HG02610 (cell line): ENCODE data around the gene PTGES2.
"Not testable (repeated sequence)": the region's sequence is repeated elsewhere in the genome, so short reads cannot be mapped to it uniquely, and the experiment has no call there.

ENCODE experiments used
- ATAC-seq: cut with Tn5 transposase; IDR thresholded peaks from one replicate; pipeline ENCODE4 v1.9.1; 2021; ENCODE audit warnings: mild to moderate bottlenecking, moderate library complexity; ENCODE audit not compliant: unreplicated experiment

PTGES2 gene

GRCh38 chr9:128092199-128092977 is 35.1 kb downstream of the PTGES2 start:
- no peak for ATAC-seq

DNA sequence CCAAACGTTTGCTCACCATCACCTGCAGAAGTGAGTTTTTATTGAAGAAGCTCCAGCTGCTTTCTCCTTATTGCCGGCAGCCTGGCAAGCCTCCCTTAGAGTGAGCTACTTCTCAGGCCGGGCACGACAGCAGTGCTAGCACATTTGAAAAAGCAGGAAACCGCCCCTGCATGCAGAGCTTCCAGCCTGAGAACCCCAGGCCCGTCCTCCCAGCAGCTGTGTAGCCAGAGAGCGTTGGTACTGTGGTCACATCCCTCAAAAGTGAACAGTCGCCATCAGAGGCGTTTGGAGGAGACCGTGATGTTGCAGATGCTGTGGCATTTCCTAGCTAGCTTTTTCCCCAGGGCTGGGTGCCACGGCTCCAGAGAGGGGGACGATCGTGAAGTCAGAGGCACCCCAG is 36.0 kb downstream of the PTGES2 start:
- ATAC-seq = no peak

DNA sequence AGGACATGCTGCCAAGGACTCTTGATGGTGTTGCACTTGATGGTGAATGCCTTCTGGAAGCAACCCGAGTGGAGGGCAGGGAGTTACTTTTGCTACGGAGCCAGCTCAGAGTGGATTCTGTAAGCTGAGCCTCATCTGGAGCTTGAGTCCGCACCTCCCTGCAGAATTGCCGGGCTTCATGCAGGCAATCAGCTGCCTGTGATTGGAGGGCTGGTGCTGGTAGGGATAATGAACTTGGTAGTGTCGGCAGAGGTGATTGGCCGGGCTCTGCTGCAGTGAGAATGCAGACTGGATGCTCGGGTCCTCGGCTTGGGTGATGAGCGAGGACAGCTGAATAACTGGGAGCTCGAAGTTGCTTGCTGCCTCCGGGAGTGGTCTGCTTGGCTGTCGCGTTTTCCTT is 36.4 kb downstream of the PTGES2 start:
- no peak for ATAC-seq

DNA sequence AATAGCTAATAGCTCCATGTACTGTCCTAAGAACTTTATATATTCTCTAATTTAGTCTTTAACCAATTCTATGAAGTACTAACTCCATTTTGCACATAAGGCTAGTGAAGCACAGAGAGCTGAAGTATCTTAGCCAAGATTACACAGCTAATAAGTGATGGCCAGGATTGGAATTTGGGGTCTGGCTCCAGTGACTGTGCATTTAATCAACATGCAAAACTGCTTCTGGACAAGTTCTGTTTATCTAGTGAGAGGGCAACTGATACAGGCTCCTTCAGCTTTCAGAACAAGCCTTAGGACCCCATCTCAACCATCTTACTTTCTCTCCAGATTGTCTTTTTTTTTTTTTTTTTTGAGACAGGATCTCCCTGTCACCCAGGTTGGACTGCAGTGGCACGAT is 38.2 kb downstream of the PTGES2 start:
- ATAC-seq = no peak

GRCh38 chr9:128088253-128088945 is 39.1 kb downstream of the PTGES2 start:
- ATAC-seq = no peak

DNA sequence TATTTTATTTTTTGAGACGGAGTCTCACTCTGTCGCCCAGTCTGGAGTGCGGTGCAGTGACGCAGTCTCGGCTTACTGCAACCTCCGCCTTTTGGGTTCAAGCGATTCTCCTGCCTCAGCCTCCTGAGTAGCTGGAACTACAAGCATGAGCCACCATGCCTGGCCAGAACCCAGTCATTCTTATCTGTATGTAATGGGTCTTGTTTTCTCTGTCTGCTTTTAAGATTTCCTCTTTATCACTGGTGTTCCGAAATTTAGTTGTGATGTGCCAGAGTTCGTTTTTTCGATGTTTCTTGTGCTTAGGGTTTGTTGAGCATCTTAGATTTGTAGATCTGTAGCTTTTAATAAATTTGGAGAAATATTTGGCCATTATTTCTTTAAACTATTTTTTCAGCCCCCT is 40.3 kb downstream of the PTGES2 start:
- no peak for ATAC-seq

DNA sequence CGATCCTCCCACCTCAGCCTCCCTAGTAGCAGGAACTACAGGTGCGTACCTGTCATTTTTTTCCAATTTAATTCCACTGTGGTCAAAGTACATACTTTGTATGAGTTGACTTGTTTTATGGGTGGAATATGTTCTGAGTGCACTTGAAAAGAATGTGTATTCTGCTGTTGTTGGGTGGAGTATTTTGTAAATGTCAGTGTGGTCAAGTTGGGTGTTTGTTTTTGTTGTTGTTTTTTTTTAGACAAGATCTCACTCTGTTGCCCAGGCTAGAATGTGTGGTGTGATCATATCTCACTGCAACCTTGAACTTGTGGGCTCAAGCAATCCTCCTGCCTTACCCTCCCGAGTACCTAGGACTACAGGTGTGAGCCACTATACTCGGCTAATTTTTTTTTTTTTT is 41.6 kb downstream of the PTGES2 start:
- no peak for ATAC-seq

DNA sequence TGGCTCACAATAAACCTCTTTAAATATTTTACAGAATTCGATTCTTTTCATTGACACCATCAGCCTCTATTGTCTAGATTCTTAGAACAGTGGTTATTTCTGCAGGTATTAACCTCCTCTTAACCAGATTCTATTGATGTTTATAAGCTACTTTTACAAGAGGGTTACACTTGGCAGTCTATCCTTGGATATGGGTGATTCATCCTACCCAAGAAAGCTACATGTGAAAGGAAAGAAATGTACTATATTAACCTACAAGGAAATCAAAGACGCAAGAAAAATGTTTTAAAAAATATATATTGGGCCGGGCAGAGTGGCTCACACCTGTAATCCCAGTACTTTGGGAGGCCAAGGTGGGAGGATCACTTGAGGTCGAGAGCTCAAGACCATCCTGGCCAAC is 42.8 kb downstream of the PTGES2 start:
- ATAC-seq = no peak

- ATAC-seq = no peak
Observed at GRCh38 chr9:128082151-128082550, 45.4 kb downstream of the PTGES2 start.

- no peak for ATAC-seq
Observed at GRCh38 chr9:128081056-128081455, 46.5 kb downstream of the PTGES2 start.

GRCh38 chr9:128080206-128080605 is 47.3 kb downstream of the PTGES2 start:
- ATAC-seq = no peak

DNA sequence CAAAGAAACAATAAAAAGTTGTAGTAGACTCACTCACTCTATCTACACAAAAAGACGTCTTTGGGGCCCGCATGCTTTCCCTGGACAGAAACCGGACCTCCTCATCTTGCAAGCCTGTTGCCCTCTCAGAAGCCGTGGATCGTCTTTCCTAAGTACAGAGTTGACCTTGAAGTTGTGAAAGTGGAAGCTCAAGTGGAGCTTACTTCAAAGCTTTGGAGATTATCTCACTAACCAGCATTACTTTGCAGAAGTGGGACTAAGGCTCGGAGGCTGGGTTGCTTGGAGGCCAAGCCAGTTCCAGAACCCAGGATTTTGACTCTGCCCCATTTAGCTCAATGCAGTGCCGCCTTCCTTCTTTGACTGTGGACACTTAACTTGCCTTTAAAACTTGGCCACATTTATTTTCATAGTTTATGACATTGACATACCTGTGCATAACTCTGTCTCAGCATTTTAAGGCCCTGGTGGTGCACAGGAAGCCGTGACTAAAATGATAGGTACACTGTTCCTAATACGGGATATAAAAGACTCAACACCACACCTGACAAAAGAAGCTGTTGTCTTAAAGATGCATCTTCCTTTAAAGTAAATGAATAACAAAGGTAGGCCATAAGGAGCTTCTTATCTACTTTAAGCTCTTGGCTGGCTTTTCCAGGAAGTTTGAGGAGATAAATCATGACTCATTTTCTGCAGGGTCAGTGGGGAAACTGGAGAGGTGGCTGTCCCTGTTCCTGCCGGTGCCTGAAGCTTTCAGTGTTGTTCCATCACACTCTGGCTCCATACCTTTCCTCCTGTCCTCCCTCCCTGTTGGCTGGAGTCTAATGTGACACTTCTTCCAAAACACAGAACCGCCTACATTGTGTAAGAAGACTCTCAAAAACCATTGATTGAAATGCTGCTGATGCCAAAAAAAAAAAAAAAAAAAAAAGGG is 48.8 kb downstream of the PTGES2 start:
- no peak for ATAC-seq

DNA sequence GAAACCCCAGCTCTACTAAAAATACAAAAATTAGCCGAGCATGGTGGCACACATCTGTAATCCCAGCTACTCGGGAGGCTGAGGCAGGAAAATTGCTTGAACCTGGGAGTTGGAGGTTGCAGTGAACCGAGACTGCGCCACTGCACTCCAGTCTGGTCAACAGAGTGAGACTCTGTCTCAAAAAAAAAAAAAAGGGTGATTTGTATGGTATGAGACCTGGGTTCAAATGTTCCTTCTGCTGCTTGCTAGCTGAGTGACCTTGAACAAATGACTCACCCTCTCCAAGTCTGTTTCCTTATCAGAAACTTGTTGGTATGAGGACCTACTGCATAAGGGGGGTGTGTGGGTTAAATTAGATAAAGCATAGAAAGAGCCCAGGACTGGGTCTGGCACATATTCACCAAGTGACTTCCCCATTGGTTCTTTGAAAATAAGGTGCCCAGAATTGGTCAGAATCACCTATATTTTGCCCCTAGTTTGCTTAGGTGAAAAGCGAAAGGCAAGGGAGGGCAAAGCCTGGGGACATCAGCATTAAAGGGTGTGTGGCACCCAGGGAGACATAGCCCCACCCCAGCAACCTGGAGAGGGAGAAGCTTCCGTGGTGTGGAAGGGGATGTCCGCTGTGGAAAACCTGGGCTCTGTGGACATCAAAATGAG is 49.6 kb downstream of the PTGES2 start:
- ATAC-seq = no peak

DNA sequence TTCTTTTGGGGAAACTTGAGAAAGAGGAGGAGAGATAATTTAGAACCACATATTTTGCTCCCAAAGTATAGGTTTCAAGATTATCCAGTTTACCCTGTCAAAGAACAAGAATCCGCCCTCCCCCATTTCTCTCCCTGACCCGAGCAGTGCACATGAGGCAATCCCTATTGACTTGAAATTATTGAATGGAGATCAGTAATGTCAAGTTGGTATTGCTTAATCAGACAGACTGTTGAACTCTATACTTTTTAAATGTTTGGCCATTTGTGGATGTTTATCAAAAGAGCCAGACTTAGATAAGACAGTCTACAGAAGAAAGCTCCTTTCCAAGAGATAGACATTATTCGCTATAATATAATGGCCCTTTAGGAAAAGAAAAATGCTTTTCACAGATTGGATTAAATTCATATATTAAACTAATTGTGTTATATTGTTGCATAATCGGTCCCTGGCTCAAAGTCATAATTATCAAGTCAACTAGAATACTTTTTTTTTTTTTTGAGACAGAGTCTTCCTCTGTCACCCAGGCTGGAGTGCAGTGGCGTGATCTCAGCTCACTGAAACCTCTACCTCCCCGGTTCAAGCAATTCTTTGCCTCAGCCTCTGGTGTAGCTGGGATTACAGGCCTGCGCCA is 54.2 kb downstream of the PTGES2 start:
- no peak for ATAC-seq

DNA sequence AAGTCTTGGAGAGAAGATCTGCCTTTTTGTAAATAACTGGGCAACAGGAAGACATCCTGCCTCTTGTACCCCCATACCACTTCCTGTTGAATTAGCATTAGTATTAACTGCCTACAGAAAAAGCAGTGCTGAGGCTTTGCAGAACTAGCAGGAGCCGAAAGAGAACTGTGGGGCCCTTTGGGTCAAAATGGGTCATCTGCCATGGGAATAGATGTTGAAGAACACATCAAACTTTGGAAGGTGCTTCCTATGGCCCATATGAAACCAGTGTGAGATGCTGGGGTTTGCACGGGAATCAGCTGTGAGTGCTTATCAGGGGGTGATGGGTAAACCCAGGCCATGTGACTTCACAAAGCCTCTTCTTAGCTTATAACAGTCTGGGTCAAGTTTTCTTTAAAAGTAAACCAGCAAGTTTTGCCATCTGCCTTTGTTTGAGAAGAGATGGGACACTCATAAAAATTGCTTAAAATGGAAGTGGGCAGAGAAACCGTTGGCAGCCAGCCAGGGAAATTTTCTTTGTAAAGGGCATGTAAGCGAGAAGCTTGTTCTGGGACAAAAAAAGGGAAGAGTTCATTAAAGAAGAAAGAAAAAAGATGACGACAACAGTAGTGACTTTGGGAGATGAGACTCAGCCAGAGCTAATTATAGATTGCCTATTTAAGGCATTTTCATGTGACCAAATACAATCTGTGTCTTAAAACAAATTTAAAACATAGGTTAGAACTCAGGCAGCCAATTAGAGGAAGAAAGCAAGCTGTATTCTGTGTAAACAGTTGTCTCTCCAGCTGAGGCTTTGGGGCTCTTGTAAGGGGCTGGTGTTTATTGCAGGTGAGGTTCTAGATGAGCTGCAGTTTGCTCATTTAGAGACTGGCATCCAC is 55.1 kb downstream of the PTGES2 start:
- ATAC-seq = no peak

- not testable (repeated sequence) for ATAC-seq
Observed at GRCh38 chr9:128071475-128071874, 56.1 kb downstream of the PTGES2 start.

DNA sequence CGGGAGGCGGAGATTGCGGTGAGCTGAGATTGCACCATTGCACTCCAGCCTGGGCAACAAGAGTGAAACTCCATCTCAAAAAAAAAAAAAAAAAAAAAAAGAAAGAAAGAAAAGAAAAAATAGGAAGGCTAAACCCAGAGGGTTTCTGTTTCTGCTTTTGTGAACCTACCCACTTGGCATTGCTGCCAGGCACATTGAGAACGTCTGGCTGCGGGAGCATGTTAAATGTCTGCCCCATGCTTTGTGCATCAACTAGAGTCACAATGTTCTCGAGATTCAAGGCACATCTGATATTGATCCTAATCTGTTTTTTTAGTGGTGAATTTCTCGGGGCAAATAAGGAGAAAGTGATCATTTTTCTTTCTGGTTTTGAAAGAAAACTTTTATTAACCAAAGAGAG is 56.7 kb downstream of the PTGES2 start:
- ATAC-seq = no peak
